RWPE1 (cell line): Measurements from ENCODE around the gene GRAMD2A.

Experiments
- CTCF ChIA-PET: fragments of 350-600 bp; sonication (Branson Sonifier 250); formaldehyde crosslinking; extraction: SDS; loops from one replicate; lab custom pipeline; 2021; lab: Yijun Ruan, JAX
- POLR2A ChIA-PET: fragments of 400-600 bp; formaldehyde crosslinking; extraction: SDS; loops from one replicate; lab custom pipeline; 2020; ENCODE audit warnings: antibody characterized with exemption; ENCODE audit not compliant: low non-redundant PET; lab: Yijun Ruan, JAX
- DNase-seq: peaks from one replicate; pipeline ENCODE4 v3.0.0; 2012; ENCODE audit warnings: low spot score
- H3K27ac ChIP-seq: fragments of 450-650 bp; 2 replicates; pipeline ENCODE4 v1.5.1; 2017
- CTCF ChIP-seq: fragments of 450-650 bp; conservative IDR thresholded peaks from 2 replicates; pipeline ENCODE4 v1.5.1; 2017; ENCODE audit warnings: low read depth, mild to moderate bottlenecking

The GRAMD2A gene

GRCh38 chr15:72155635-72156616 is 41.7 kb downstream of the GRAMD2A start:
- H3K27ac ChIP-seq = peak overlapping the region; percentile 90
- CTCF ChIA-PET = interaction anchor here (0.6 to 1.7 kb wide), 16 partner anchors 12 to 1296 kb away, joined by 3 to 7 read pairs (median 3); no protein-coding TSS in a partner anchor
- POLR2A ChIA-PET = no interaction called here
- TF ChIP-seq CTCF = peak; percentile 92
- peak; percentile 79 for DNase-seq

DNA sequence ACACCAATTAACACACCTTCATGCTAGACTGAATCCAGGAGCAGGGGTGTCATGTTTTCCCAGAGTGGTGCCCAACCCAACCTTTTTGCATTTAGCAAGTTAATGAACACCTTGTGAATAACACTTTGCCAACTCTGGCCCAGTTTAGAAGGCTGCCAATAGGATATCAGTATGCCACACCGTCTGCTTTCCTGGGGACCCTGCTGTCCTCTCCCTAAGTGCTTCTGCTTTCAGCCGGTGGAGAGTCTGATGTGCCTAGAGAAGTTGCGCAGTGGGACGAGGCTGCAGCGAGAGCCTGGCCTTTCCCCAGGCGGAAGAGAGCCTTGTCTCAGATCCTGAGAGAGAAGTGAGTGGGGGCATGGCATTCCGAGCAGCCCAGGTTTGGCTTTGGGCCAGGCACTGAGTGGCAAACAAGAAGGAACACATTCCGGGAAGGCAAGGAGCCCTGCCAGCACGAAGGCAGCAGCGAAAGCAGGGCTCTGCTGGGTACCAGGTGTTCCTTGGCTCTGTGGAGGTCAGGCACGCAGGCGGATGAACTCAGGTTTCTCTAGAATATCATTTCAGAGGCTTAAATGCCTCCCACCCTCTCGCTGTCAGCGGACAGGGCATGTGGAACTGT is 42.5 kb downstream of the GRAMD2A start:
- peak overlapping the region; percentile 90 for H3K27ac ChIP-seq
- POLR2A ChIA-PET = no interaction called here
- DNase-seq = peak; percentile 81
- TF ChIP-seq CTCF = no peak
- CTCF ChIA-PET = interaction anchor here (0.8 kb wide), 2 partner anchors 140 to 376 kb away, joined by 3 read pairs; no protein-coding TSS in a partner anchor

GRCh38 chr15:72154316-72154715 is 43.3 kb downstream of the GRAMD2A start:
- no peak for DNase-seq

DNA sequence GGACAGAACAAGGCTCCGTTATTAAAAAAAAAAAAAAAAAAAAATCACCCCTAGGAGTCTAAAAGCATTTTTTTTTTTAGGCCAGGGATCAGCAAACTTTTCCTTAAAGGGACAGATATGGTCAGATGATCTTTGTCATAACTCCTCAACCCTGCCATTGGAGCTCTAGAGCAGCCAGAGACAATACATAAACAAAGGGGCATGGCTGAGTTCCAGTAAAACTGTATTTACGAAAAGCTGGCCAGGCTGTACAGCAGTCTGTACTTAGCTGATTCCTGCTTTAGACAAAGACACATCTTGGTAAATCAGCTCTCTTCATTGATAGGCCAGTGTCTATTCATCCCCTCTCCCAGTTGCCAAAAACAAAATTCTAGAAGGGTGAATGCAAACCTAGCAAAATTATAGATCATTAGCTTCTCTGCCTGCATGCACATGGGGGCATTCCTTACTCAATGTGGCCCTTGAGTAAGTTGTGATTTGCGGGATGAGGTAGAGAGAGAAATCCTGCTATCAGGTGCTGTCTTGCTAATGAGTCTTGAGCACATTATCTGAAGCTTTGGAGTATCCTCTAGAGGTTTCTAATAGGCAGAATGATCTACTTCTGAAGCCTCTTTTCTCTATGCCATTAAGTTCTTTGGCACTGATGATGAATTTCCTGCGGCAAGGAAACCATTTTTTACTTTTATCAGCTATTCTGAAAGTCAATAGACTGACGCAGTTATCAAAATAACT is 44.2 kb downstream of the GRAMD2A start:
- DNase-seq = no peak
- POLR2A ChIA-PET = no interaction called here
- CTCF ChIA-PET = interaction anchor here (0.7 kb wide), 1 partner anchor 35 kb away, joined by 3 read pairs; no protein-coding TSS in a partner anchor

More at GRCh38 chr15:72154316-72154715, 43.3 kb downstream of the GRAMD2A start:
- ChIA-PET CTCF (no interaction called here), POLR2A (no interaction called here)
- no peak for TF ChIP-seq CTCF
- H3K27ac ChIP-seq = no peak overlapping the region

DNA sequence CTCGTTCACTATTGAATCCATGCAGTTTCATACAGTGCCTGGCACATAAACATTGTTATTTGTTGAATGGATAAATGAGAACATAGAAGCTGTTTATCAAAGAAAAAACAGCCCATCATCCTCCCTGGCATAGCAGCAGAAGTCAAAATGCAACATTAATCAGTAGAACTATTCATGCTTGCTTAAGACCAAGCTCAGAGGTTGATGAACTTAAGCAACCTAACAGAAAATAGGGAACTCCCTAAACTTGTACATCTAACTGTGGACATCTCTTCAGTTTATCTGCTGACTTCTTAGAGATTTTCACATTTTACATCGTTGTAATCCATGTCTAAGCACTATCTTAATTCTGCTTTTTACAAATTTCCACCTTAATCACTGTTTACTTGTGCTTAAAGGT is 50.2 kb downstream of the GRAMD2A start:
- H3K27ac ChIP-seq = no peak overlapping the region
- POLR2A ChIA-PET = no interaction called here
- CTCF ChIA-PET = no interaction called here
- TF ChIP-seq CTCF = no peak
- DNase-seq = no peak

More for the DNA sequence above, 44.2 kb downstream of the GRAMD2A start:
- no peak for TF ChIP-seq CTCF
- no peak overlapping the region for H3K27ac ChIP-seq

DNA sequence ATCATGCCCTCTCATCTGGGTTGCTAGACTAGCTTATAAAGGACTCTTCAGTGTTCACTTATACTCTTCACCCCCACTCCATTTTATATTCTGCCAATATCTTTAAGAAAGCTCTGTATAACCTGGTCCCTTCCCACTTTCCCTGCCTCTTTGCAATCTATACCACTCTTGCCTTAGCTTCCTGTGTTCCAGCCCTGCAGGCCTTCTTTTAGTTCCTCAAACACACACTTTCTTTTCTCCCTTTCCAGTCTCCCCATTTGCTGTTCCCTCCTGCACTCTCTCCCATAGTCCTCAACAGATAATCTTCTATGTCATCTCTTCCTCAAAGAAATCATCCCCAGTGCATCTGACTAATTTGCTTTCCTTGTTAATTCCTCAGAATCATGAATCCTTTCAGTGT is 50.7 kb downstream of the GRAMD2A start:
- H3K27ac ChIP-seq = no peak overlapping the region
- DNase-seq = no peak
- TF ChIP-seq CTCF = no peak
- CTCF ChIA-PET = no interaction called here
- POLR2A ChIA-PET = no interaction called here
